Medulla oblongata (tissue), 1 donor: ENCODE measurements around the gene CBFA2T3.

ENCODE experiments used
- DNase-seq: peaks from one replicate; pipeline ENCODE4 v3.0.0-alpha.2; 2015; ENCODE audit errors: extremely low spot score

CBFA2T3 gene

GRCh38 chr16:88859381-88860091 is 117.5 kb downstream of the CBFA2T3 start:
- no peak for DNase-seq

- peak; percentile 86 for DNase-seq
Observed at GRCh38 chr16:88857728-88858339, 119.2 kb downstream of the CBFA2T3 start.

DNA sequence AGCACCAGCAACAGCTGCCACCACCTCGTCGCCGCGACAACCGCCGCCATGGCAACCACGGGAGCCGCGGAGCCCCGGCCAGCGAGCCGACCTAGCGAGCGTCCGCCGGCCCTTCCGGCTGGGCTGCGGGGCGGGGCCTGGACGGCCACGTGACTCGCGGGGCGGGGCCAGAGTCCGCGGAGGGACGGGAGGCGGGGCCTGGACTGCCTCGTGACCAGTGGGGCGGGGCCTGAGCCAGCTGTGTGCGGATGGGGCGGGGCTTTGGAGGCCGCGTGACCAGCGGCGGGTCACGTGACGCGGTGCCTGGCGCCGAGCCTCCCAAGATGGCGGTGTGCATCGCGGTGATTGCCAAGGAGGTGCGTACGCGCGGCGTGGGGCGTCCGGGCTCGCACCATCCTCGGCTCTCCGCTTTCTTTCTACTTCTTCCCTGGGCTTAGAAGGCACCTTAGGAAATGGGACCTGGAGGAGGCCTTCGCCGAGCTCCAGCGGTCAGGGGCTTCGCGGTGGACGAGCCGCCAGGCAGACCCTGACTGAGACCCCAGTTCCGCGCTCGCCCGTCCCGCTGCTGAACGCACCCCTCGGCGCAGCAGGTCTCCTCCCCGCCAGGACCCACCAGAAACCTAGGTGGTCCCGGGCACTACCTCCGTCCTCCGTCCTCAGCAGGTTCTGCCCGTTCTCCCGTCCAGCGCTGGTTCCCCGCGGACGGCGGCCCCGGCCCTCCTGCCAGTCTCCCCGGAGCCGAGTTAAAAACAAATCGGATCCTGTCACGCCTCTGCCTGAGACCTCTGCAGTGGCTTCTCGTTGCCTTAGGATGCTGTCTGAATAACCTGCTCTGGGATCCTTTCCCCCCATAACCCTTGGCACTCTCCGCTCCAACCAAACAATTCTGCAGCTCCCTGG is 119.9 kb downstream of the CBFA2T3 start, which contains the start of the genes GALNS and TRAPPC2L:
TSS of gene GALNS (minus strand) at position 120 of the 900 bp plus-strand sequence. CDS start at position 50, 70 bp downstream.
TSS of gene TRAPPC2L (plus strand) at position 300 of the 900 bp plus-strand sequence. CDS start at position 324, 24 bp downstream.
- peak; percentile 97 for DNase-seq

- DNase-seq: no peak
Observed at GRCh38 chr16:88856122-88856827, 120.7 kb downstream of the CBFA2T3 start.

DNA sequence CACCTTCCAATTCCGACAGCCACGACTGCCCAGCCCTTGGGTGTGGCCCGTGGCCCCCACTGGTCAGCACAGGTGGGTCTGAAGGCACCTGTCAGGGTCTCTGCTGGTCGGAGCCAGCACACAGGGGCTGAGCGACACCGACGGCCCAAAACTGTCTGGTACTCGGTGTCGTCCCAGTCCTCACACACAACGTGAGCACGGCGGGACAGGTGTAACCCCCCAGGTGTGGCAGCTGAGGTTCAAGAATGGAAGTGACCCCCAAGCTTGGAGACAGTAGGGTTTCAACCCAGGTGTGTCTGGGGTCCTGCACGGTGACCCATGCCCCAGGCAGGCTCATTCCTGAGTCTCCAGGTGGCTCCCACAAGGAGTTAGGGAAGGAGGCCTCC is 121.3 kb downstream of the CBFA2T3 start:
- no peak for DNase-seq

- no peak for DNase-seq
Observed at GRCh38 chr16:88855176-88855575, 121.8 kb downstream of the CBFA2T3 start.

- DNase-seq: peak; percentile 20
Observed at GRCh38 chr16:88854306-88855111, 122.5 kb downstream of the CBFA2T3 start.

DNA sequence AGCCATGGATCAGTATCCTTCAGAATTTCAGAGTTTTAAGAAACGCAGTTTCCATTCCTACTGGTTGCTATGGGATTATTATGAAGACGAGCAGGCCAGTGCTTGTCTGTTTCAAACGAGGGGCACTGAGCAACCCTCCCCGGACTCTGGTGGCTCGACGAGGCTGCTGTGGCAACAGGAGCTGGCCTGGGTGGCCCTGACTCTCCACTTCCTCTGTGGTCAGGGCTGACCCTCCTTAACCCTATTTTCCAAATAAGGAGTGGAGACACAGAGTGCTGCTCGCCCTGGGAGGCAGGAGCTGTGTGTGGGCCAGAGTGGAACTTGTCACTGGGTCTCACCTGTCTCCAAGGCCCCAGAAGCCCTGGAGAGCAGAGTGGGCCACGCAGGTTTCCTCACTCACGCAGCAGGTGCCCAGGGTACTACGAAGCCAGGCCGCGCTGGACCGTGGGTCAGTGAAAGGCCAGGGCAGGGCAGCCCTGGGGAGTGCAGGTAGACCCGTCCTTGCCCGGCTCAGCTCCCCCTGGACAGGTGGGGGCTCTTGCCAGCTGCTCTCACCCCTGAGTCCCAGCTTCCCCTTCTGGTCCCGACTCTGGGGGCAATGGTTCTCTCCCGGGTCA is 123.6 kb downstream of the CBFA2T3 start:
- peak; percentile 9 for DNase-seq

- DNase-seq: no peak
Observed at GRCh38 chr16:88851616-88852015, 125.4 kb downstream of the CBFA2T3 start.

- no peak for DNase-seq
Observed at GRCh38 chr16:88850531-88851199, 126.3 kb downstream of the CBFA2T3 start.

DNA sequence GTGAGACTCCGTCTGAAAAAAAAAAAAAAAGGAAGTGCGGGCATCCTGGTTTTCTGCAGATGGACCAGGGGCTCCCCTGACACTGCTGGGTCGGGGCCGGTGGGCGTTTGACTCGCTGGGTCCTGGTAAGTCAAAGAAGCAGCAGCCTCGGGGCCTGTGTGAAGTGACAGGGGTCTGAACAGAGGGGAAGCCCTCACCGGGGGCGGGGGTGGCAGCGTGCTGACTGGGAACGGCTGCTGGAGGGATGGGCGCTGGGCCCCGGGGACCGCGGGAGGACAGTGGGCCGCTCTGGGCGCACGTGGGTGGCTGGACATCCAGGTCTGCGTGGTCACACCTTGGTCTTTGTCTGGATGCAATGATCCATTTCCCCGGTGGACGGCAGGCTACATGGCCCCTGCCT is 128.4 kb downstream of the CBFA2T3 start:
- no peak for DNase-seq

- DNase-seq: no peak
Observed at GRCh38 chr16:88847654-88848053, 129.4 kb downstream of the CBFA2T3 start.

- DNase-seq: no peak
Observed at GRCh38 chr16:88846088-88846487, 130.9 kb downstream of the CBFA2T3 start.

GRCh38 chr16:88844419-88845036 is 132.5 kb downstream of the CBFA2T3 start:
- no peak for DNase-seq

DNA sequence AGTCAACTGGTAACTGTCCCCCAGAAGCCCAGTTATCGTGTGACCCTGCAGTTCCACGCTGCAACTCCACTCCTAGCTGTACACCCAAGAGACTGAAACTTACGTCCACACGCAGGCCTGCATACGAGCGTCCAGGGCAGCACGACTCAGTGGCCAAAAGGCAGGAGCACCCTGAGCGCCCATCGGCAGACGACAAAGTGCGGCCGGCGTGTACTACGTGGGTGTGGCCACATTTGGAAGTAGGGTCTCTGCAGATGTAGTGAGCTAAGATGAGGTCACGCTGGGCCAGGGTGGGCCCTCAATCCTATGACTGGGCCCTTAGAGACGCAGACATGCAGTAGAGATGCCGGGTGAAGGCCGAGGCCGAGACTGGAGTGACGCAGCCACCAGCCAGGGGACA is 133.8 kb downstream of the CBFA2T3 start:
- DNase-seq: no peak

DNA sequence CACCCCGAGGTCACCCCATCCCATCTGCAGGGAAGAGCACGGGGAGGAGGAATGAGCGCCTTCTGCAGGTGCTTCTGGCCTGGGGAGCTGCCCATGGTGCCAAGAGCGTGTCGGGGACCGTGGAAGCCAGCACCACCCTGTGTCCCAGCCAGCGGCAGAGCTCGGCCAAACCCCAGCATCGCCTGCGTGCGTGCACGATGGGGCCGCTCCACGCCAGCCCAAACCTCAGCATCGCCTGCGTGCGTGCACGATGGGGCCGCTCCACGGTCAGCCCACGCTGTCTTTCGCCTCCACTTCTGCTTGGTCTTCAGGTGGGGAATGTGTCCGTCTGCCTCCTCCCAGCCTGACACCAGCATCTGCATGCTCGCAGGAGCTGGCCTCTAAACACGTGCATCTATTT is 134.2 kb downstream of the CBFA2T3 start:
- no peak for DNase-seq

DNA sequence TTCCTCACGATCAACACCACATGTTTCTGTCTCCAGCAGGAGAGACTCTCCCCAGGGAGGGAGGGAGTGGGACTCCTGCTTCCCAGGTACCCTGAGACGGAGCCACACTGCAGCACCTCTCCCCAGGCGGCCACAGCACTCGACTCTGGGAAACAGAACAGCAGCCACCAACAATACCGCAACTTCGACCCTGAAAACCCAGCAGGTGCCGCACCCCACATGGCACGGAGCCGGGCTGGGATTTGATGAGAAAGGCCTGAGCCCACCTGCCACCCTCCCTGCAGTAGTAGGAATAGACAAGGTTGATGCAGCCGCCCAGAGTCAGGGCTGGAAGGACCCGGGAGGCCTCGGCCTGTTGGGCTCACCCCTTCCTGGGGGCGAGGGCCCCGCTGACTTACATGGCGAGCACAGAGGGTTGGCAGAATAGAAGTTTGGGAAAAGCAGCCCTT is 134.7 kb downstream of the CBFA2T3 start:
- DNase-seq: no peak

GRCh38 chr16:88841521-88842307 is 135.3 kb downstream of the CBFA2T3 start:
- DNase-seq: no peak
